DND-41 (cell line): ENCODE results near the gene RTN4RL1.

Experiments
- ATAC-seq: fragments of 200-7000 bp; cut with Tn5 transposase; 3 replicates; pipeline ENCODE4 v1.9.1; 2021; ENCODE audit warnings: low read depth; ENCODE audit not compliant: insufficient read depth
- DNase-seq: peaks from one replicate; pipeline ENCODE4 v3.0.0-alpha.2; 2020
- H2AFZ ChIP-seq: 2 replicates; pipeline ENCODE4 v1.6.0; 2012; ENCODE audit warnings: low read depth, low read length
- H3K27ac ChIP-seq: 2 replicates; pipeline ENCODE4 v1.5.1; 2012; ENCODE audit warnings: low read length, inconsistent platforms
- H3K27me3 ChIP-seq: fragments of 200-600 bp; sonication (generic); 2 replicates; pipeline ENCODE4 v1.6.0; 2012; ENCODE audit warnings: low read length, mild to moderate bottlenecking, inconsistent platforms; ENCODE audit not compliant: insufficient read depth, poor library complexity
- H3K36me3 ChIP-seq: 2 replicates; pipeline ENCODE4 v1.5.1; 2012; ENCODE audit warnings: low read length, inconsistent platforms; ENCODE audit not compliant: insufficient read depth
- H3K4me1 ChIP-seq: 2 replicates; pipeline ENCODE4 v1.5.1; 2012; ENCODE audit warnings: mild to moderate bottlenecking, low read length; ENCODE audit not compliant: insufficient read depth
- H3K4me2 ChIP-seq: 2 replicates; pipeline ENCODE4 v1.6.0; 2012; ENCODE audit warnings: mild to moderate bottlenecking, moderate library complexity, low read length, inconsistent platforms; ENCODE audit not compliant: insufficient read depth
- H3K4me3 ChIP-seq, 2 experiments: fragments of 200-600 bp in 1 of 2; shearing (Covaris generic) in 1 of 2; 2 replicates each; pipeline ENCODE4 v1.5.1; 2012 to 2016; ENCODE audit warnings: inconsistent platforms in 2 of 2, low read length in 2 of 2, mild to moderate bottlenecking in 2 of 2, low read depth in 1 of 2, moderate library complexity in 1 of 2
- H3K79me2 ChIP-seq: 2 replicates; pipeline ENCODE4 v1.6.0; 2012; ENCODE audit warnings: low read length, inconsistent platforms; ENCODE audit not compliant: insufficient read depth
- H3K9ac ChIP-seq: 2 replicates; pipeline ENCODE4 v1.6.0; 2012; ENCODE audit warnings: low read depth, mild to moderate bottlenecking, inconsistent platforms, low read length, moderate library complexity
- H3K9me3 ChIP-seq: 2 replicates; pipeline ENCODE4 v1.5.1; 2012; ENCODE audit warnings: low read length, moderate library complexity, mild to moderate bottlenecking, inconsistent platforms; ENCODE audit not compliant: insufficient read depth, severe bottlenecking
- H4K20me1 ChIP-seq: 2 replicates; pipeline ENCODE4 v1.6.0; 2012; ENCODE audit warnings: low read length; ENCODE audit not compliant: insufficient read depth
- EZH2 ChIP-seq: IDR thresholded peaks from 3 replicates; pipeline ENCODE4 v1.6.1; 2012; ENCODE audit warnings: borderline replicate concordance, low read depth, mild to moderate bottlenecking, moderate library complexity, low read length, inconsistent platforms; ENCODE audit not compliant: severe bottlenecking
- TF ChIP-seq, protein P1 (sequence below): IDR thresholded peaks from 2 replicates; pipeline ENCODE4 v1.5.1; 2012; ENCODE audit warnings: borderline replicate concordance, low read length, moderate library complexity, mild to moderate bottlenecking; ENCODE audit not compliant: poor library complexity, severe bottlenecking; ENCODE audit errors: extremely low read depth

RTN4RL1 gene

DNA sequence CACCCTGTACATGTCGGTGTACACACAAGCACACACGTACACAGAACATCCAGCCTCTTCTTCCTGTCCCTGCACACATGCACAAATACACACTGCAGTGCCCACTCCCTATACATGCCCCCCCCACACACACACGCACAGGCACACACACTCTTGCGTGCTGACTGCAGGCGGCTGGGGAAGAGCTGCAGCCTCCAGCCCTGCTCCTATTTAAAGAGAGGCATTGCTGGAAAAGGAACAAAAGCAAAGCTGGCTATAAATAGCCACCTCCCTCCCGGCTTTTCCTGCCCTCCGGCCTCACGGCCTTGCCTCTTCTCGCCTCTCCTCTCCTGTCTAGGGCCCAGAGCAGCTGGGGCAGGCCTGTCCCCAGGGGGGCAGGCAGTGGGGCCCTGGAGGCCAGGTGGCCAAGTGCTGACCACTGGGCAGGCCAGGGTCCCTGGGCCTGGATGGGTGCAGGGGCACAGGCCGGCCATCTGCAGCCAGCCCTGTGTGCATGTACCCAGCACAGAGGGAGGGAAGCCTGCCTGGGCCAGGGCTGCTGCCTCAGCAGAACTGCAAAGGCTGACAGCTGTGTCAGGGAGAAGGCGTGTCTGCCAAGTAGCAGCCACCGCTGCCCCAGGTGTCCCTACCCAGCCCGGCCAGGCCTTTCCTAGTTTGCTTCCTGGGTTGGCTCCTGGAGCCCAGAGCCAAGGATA, 25.4 kb downstream of the RTN4RL1 start:
- Histone ChIP-seq H3K36me3 (no peaks in the 10 kb centered on the region), H3K9ac (no peak overlapping the region), H3K27me3 (no peaks in the 10 kb centered on the region), H3K4me2 (no peak overlapping the region), H3K9me3 (no peaks in the 10 kb centered on the region), H2AFZ (no peak overlapping the region), H4K20me1 (no peaks in the 10 kb centered on the region), H3K4me1 (no peaks in the 10 kb centered on the region), H3K4me3 (no peak overlapping the region), H3K79me2 (no peaks in the 10 kb centered on the region), H3K27ac (no peak overlapping the region)
- no peak for TF ChIP-seq EZH2
- TF ChIP-seq, protein P1, sequence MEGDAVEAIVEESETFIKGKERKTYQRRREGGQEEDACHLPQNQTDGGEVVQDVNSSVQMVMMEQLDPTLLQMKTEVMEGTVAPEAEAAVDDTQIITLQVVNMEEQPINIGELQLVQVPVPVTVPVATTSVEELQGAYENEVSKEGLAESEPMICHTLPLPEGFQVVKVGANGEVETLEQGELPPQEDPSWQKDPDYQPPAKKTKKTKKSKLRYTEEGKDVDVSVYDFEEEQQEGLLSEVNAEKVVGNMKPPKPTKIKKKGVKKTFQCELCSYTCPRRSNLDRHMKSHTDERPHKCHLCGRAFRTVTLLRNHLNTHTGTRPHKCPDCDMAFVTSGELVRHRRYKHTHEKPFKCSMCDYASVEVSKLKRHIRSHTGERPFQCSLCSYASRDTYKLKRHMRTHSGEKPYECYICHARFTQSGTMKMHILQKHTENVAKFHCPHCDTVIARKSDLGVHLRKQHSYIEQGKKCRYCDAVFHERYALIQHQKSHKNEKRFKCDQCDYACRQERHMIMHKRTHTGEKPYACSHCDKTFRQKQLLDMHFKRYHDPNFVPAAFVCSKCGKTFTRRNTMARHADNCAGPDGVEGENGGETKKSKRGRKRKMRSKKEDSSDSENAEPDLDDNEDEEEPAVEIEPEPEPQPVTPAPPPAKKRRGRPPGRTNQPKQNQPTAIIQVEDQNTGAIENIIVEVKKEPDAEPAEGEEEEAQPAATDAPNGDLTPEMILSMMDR, result no peak
- ATAC-seq (no peak), DNase-seq (no peak)

DNA sequence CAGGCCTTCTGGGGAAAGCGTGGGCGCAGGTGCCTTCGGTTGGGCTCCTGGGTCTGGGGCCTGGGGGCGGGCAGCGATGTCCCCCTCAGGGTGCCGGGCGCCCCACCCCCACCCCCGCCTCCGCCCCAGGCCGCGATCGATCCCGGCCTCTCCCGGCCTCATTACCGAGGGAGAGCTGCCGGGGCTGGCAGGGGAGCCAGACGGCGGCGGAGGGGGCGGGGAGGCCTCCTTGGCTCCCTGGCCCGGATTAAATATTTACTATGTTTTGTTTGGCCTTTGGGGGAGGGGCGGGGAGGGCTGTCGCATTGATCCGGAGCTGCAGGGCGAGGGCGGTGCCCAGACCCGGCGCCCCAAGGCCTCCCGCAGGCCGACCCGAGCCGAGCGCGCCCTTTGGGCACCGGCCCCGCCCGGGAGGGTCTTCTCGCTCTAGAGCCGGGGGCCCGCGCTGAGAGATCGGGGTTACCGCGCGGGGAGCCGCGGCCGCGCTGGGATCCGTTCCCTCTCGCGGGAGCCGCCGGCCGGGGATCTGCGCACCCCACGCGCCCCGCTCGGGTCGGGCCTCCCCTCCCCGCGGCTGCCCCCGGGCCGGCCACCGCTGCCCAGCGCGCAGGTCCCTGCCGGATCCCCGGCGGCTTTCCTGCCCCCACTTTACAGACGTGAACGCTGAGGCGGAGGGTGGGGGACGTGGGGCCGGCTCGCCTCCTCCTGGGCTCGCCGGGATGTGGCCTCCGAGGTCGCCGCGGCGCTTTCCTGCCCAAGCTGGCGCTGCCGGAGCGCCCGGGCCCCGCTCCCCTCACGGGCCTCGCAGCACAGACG, 27.0 kb downstream of the RTN4RL1 start:
- TF ChIP-seq, protein P1, result no peak
- TF ChIP-seq EZH2, result no peak
- no peaks in the 10 kb centered on the region for H4K20me1 ChIP-seq
- no peak overlapping the region for H3K9ac ChIP-seq
- H2AFZ ChIP-seq, result no peak overlapping the region
- H3K4me2 ChIP-seq, result no peak overlapping the region
- H3K79me2 ChIP-seq, result no peaks in the 10 kb centered on the region
- no peaks in the 10 kb centered on the region for H3K27me3 ChIP-seq
- no peak overlapping the region for H3K4me3 ChIP-seq
- no peaks in the 10 kb centered on the region for H3K9me3 ChIP-seq
- ATAC-seq (no peak), DNase-seq (no peak)
- H3K4me1 ChIP-seq, result no peaks in the 10 kb centered on the region
- H3K36me3 ChIP-seq, result no peaks in the 10 kb centered on the region
- no peak overlapping the region for H3K27ac ChIP-seq

DNA sequence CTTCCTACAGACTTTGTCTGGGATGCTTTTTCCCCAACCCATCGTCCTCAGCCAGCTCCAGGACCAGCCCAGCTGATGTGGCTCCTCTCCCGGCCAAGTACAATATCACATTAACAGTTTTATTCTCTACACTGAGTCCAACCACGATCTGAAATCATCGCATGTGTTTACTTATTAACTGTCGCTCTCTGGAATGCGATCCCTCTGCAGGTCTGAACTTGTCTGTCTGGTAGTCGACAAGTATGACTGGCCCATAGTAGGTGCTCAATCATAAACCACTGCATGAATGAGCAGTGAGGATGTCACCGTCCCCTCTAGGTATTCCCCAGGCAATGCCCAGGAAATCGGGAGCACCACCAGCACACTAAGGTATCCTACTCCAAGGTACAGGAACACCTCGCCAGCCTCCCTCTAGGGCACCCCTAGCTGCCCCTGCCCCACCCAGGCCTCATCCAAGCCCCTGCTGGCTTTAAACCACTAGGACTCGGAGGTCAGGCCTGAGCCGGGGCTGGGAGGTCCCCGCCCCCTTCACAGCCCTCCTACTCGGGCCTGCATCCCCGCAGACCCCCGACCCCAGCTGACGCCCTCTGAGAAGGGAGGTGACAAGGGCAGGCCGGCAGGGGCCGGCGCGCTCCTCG, 27.7 kb downstream of the RTN4RL1 start:
- DNase-seq, result no peak
- Histone ChIP-seq H3K4me2 (no peak overlapping the region), H3K27ac (no peak overlapping the region)

More for the DNA sequence above, 27.7 kb downstream of the RTN4RL1 start:
- H4K20me1 ChIP-seq, result no peaks in the 10 kb centered on the region
- no peak for ATAC-seq
- H3K4me3 ChIP-seq, result no peak overlapping the region
- H3K79me2 ChIP-seq, result no peaks in the 10 kb centered on the region
- no peaks in the 10 kb centered on the region for H3K4me1 ChIP-seq
- no peaks in the 10 kb centered on the region for H3K36me3 ChIP-seq
- no peaks in the 10 kb centered on the region for H3K27me3 ChIP-seq
- no peaks in the 10 kb centered on the region for H3K9me3 ChIP-seq
- no peak overlapping the region for H3K9ac ChIP-seq
- no peak overlapping the region for H2AFZ ChIP-seq
- no peak for TF ChIP-seq EZH2
- TF ChIP-seq, protein P1, result no peak
